RWPE1 (cell line): ENCODE results near the gene SPPL2C.

Experiments
- CTCF ChIA-PET: fragments of 350-600 bp; sonication (Branson Sonifier 250); formaldehyde crosslinking; extraction: SDS; loops from one replicate; lab custom pipeline; 2021; lab: Yijun Ruan, JAX
- POLR2A ChIA-PET: fragments of 400-600 bp; formaldehyde crosslinking; extraction: SDS; loops from one replicate; lab custom pipeline; 2020; ENCODE audit warnings: antibody characterized with exemption; ENCODE audit not compliant: low non-redundant PET; lab: Yijun Ruan, JAX
- DNase-seq: peaks from one replicate; pipeline ENCODE4 v3.0.0; 2012; ENCODE audit warnings: low spot score
- H3K27ac ChIP-seq: fragments of 450-650 bp; 2 replicates; pipeline ENCODE4 v1.5.1; 2017
- TF ChIP-seq, protein P1 (sequence below): fragments of 450-650 bp; conservative IDR thresholded peaks from 2 replicates; pipeline ENCODE4 v1.5.1; 2017; ENCODE audit warnings: low read depth, mild to moderate bottlenecking

Gene SPPL2C

DNA sequence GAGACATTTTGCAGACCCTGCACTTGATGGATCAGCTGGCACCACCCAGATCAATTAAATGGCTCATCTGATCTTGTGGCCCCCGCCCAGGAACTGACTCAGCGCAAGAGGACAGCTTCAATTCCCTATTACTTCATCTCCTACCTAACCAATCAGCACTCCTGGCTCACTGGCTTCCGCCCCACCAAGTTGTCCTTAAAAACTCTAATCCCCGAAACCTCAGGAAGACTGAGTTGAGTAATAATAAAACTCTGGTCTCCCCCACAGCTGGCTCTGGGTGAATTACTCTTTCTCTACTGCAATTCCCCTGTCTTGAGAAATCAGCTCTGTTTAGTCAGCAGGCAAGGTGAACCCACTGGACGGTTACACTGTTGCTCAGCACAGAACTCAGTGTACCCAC lies 23.6 kb downstream of the SPPL2C start:
- TF ChIP-seq, protein P1, sequence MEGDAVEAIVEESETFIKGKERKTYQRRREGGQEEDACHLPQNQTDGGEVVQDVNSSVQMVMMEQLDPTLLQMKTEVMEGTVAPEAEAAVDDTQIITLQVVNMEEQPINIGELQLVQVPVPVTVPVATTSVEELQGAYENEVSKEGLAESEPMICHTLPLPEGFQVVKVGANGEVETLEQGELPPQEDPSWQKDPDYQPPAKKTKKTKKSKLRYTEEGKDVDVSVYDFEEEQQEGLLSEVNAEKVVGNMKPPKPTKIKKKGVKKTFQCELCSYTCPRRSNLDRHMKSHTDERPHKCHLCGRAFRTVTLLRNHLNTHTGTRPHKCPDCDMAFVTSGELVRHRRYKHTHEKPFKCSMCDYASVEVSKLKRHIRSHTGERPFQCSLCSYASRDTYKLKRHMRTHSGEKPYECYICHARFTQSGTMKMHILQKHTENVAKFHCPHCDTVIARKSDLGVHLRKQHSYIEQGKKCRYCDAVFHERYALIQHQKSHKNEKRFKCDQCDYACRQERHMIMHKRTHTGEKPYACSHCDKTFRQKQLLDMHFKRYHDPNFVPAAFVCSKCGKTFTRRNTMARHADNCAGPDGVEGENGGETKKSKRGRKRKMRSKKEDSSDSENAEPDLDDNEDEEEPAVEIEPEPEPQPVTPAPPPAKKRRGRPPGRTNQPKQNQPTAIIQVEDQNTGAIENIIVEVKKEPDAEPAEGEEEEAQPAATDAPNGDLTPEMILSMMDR: no peak
- POLR2A ChIA-PET: no interaction called here
- DNase-seq: no peak
- H3K27ac ChIP-seq: no peak overlapping the region
- CTCF ChIA-PET: no interaction called here

DNA sequence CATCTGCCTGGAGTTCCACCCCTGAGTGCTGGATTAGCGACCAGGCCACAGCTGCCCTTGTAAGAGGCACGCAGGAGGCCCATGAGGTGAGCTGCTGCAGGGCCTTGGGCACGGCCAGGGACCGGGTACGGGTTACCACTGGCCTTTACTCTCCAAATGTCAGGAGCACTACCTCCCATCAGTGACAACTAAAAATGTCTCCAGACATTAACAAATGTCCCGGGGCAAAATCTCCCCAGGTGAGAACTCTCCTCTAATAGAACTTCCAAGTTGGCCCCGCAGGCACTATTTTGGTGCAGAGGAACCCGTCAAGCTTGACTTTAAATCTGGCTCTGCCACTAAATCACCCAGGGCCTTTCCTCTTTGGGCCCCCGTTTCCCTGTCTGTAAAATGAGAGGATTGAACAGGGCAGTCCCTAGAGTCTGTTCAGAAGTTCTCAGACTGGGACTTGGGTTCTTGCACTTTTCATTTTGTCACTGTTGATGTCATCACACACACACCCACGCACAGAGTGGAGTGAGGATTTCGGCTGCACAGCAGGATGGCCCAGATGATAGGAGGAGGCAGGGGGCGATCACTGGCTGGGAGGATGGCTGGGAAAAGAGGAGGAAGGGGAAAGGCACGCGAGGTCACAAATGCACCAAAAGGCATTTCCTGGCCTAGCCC lies 25.1 kb downstream of the SPPL2C start:
- no peak for DNase-seq
- ChIA-PET POLR2A (no interaction called here), CTCF (no interaction called here)

DNA sequence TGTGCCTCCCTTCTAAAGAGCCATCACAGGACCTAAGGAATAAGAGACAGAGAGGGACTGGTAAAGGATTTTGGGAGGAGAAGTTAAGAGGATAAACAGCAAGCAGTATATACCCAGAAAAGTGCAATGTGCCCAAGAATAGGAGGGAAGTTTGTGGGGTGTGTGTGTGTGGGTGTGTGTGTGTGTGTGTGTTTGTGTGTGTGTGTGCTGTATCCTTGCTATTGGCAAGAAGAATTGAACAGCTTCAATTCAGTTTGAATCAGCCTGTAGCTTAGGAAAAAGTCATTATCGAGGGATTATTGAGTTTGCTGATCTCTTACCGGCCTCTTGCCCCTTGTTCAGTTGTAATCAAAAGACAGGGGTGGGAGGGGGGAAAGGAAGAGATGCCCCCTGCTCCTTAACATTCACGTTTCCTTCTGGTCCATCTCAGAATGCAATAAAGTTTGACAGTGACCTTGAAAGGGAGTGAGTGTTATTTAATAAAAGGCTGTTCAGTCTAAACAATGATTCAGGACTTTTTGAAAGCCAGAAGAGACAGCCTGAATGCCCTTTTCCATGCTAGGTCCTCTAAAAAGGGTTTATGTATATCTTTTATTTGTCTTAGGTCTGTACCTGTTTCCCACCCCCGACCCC lies 25.8 kb downstream of the SPPL2C start:
- TF ChIP-seq, protein P1: no peak
- ChIA-PET POLR2A (no interaction called here), CTCF (no interaction called here)
- DNase-seq: no peak
- H3K27ac ChIP-seq: no peak overlapping the region

More for the DNA sequence above, 25.1 kb downstream of the SPPL2C start:
- no peak overlapping the region for H3K27ac ChIP-seq
- TF ChIP-seq, protein P1: no peak

DNA sequence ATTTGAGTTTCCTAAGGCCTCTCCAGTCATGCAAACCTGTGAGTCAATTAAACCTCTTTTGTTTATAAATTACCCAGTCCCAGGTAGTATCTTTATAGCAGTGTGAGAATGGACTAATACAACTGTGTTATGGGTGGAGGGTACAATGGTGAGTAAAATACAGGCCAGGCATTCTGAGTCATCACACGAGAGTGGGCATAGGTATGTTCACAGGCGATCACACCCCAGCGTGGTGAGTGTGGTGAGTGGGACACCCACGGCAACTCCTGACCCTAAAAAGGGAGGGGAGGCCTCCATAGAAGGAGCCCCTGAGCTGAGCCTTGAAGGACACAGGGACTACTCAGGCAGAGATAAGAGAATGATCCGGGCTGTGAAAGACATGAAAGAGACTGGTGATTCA lies 27.0 kb downstream of the SPPL2C start:
- CTCF ChIA-PET: no interaction called here
- POLR2A ChIA-PET: no interaction called here
- no peak for DNase-seq
- TF ChIP-seq, protein P1: no peak
- no peak overlapping the region for H3K27ac ChIP-seq

DNA sequence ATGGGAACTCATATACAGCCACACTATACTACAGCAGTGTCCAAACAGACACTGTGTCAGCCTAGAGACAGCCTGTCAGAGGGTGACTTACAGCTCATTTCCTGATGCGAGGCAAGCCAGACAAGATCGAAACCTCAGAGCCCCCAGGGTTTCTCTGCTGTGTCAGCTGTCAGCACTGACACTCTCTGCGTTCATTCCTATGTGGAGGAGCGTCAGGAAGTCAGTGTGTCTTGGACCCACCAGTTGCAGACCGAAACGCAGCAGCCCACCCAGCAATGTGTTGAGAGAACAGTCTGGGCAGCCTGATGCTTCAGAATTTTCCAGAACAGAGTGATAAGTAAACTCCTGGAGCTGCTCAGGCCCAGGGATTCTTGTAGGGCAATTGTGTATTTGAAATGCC lies 29.0 kb downstream of the SPPL2C start:
- ChIA-PET CTCF (interaction anchor here (0.5 kb wide), 1 partner anchor 559 kb away, joined by 4 read pairs; no protein-coding TSS in a partner anchor), POLR2A (no interaction called here)
- TF ChIP-seq, protein P1: no peak
- DNase-seq: no peak
- no peak overlapping the region for H3K27ac ChIP-seq

DNA sequence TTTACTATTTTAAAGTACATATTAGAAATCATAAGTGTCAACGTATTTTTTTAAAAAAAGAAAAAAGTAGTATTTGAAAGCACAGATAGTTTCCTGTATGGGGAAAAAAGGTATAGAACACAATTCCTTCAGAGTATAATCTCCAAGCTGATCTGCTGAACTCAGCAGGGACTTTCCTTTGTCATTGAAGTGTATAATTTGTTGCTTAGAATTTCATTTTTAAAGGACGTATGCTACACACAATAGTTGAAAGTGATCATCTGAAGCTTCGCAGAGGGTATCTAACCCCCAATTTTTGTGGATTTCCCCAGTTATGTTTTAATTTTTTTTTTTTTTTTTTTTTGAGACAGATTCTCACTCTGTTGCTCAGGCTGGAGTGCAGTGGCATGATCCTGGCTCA lies 29.5 kb downstream of the SPPL2C start:
- TF ChIP-seq, protein P1: no peak
- no peak for DNase-seq
- no peak overlapping the region for H3K27ac ChIP-seq
- ChIA-PET CTCF (interaction anchor here (0.5 kb wide), 1 partner anchor 560 kb away, joined by 4 read pairs; no protein-coding TSS in a partner anchor), POLR2A (no interaction called here)
